ENCODE measurements around the gene WIZ. TPM values are rescaled to one million over a fixed set of nuclear protein-coding genes. Genes with fewer than 3 reads are reported as not detected.
A peak's percentile ranks its signal among the peaks of the same experiment; 100 is the strongest.

Gene WIZ
- total RNA-seq, 1 donor from 2014 or later = 31.8 TPM

DNA sequence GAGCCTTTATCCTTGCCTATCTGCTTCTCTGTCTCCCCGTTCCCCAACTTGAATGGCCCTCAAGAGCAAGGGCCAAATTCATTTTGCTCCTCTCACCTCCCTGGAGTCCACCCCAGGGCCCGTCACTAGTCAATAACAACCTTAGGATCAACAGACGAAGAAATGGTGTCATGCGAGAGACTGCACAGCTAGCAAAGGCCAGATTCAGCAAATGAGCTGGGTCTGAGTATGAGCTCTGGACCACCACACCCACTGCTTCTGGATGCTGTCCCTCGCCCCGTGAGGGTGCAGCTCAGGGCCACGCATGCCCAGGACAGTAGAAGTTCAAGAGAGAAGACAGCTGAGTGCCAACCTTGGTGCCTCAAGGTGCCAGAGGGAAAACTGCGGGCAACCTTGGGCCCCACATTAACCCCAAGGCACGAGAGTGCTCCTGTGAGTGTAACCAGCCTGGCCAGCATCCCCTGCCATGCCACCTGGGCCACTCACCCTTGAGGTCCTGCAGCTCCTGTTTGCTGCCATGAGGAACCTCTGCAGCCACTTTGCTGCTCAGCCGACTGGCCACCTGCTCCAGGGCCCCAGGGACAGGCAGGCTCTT lies 19.1 kb downstream of the WIZ start:
- no peak for DNase-seq (ENCODE audit: low read depth)

DNA sequence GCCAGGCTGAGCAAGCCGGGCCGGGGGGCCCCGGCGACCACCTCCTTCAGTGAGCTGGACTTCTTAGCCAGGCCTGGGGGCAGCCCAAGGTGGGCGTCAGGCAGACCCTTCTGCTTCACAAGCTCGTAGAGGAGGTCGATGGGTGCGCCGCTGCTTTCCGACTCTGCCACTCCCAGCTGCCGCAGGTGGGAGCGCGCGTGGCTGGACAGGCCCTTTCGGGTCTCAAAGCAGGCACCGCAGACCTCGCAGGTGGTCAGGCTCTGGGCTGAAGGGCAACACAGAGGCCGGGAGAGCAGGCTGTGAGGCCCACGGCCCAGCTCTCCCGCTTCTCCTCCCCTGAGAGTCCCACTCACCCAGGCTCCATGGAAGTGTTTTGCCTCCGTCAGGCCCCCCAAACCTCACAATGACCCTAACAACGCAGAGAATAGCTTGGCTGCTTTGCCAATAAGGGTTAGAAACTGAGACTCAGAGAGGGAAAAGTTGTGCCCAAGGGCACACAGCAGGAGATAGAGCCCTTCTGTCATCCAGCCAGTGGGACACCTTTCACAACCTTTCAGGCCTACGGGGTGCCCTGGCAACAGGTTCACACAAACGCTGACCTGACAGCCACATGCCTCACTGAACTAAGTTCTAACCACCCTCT lies 19.8 kb downstream of the WIZ start:
- no peak for DNase-seq (ENCODE audit: low read depth)

DNA sequence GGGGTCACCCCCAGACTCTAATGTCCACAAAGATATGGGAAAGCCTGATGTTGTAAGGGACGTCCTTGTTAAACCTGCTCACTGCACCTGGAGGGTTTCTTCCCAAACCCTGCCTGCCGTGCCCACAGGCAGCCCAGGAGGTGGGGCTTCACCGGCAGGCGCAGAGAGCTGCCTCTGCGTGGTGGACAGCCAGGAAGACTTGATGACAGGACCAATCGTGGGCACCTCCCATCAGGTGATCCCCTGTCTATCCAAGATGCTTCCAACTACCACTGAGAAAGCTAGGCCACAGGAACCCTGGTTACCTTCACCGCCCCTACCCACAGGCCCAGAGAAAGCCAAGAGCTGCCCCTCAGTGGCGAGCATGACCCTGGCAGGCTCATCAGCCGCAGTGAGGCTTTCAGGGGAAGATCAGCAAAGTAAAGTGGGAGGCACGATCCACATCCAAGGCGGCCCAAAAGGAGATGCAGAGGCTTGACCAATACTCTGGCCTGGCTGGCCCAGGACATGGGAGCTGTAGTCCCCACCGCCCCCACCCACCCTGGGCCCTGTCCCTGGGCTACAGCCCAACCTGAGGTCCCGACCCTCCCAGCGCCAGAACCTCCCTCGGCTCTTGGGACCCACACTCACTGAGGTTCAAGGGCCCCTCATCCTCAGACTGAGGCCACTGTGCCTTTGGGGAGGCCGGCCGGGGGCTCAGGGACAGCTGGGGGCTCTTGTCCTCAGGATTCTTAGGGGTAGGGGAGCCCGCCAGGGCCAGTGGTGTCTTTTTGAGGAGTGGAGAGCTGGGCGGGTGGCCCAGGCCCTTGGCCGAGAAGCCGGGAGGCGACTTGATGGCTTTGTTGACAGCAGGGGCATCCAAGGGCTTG lies 20.6 kb downstream of the WIZ start:
- no peak for DNase-seq (ENCODE audit: low read depth)

DNA sequence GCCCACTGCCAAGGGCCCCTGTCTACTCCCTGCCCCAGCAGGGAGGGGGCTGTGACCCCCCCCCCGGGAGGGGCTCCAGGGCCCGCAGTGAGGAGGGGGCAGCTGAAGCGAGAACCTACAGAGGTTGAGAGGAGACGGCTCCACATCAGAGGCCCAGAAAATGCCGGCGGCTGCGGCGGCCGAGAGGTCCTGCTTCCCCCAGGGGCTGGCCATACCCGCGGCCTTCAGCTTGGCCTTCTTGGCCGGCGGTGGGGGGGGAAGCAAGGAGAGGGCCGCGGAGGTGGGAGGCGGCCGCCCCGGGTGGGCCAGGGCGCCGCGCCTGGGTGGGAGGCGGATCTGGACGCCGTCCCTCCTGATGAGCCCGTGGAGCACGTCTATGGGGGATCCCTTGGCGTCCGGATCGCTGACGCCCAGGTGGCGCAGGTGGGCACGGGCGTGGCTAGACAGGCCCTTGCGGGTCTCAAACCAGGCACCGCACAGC lies 21.7 kb downstream of the WIZ start:
- no peak for DNase-seq (ENCODE audit: low read depth)

DNA sequence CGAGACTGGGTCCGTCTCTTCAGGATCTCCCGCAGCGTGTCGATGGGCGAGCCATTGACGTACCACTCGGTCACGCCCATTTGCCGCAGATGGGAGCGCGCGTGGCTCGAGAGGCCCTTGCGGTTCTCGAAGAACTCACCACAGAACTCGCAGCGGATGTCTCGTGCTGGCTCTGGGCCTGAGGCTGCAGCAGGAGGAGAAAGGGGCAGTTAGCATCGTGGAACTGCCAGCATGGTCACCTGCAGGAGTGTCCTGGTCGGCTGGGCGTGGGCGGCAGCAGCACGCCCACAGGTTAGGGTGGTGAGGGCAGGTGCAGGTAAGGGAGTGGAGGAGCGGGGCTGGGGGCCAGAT lies 22.4 kb downstream of the WIZ start:
- no peak for DNase-seq (ENCODE audit: low read depth)

DNA sequence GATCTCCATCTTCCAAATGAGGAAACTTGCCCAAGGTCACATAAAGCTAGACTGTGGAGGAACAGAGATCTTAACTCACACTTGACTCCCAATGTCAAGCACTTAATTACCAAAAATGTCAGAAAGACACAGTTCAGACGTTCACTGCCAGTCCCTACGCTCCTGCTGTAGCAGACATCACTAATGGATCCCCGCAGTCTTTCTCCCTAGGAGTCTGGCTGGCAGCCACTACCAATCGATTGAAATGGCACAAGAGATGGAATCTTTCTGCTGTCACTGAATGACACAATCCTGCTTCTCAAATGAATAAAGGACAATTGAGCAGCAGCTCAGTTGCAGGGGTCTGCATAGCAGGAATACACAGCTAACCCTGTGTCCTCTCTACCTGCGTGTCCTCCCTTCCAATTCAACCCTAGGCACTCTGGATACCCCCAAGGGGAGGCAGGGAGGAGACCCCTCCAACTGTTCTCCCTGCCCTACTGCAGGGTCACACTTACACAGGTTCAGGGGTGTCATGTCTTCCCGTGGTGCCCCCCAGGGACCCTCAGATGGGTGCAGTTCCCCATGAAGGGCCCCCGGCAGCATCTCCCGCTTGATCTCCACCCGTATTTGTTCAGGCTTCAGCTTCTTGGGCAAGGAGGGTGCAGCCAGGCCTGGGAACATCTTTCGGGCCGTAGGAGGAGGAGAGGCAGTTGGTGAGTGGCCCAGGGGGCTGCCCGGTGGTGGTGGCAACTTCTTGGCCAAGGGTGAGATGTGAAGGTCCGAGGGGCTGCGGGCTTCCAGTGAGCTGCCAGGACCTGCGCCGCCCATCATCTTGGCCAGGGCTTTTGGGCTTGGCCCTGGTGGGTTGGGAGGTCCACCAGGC lies 23.0 kb downstream of the WIZ start:
- DNase-seq (ENCODE audit: low read depth) = no peak

DNA sequence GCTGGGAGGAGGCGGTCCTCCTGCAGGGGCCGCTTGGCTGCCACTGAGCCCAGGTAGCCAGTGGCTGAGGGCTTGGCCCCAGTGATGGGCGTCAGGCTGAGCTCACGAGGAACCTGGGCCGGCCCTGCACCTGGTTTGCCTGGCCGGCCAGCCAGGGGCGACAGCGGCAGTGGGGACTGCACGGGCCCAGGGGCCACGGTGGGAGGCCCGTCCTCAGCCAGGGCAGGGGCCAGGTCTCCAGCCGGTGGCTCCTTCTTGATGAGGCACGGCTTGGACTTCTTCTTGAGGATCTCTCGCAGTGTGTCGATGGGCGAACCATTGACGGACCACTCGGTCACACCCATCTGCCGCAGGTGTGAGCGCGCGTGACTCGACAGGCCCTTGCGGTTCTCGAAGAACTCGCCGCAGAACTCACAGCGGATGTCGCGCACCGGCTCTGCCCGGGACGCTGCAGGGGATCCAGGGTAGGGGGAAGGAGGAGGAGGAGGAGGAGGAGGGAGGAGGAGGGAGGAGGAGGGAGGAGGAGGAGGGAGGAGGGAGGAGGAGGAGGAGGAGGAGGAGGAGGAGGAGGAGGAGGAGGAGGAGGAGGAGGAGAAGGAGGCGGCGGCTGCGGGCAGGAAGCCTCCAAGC lies 24.3 kb downstream of the WIZ start:
- DNase-seq (ENCODE audit: low read depth) = no peak

DNA sequence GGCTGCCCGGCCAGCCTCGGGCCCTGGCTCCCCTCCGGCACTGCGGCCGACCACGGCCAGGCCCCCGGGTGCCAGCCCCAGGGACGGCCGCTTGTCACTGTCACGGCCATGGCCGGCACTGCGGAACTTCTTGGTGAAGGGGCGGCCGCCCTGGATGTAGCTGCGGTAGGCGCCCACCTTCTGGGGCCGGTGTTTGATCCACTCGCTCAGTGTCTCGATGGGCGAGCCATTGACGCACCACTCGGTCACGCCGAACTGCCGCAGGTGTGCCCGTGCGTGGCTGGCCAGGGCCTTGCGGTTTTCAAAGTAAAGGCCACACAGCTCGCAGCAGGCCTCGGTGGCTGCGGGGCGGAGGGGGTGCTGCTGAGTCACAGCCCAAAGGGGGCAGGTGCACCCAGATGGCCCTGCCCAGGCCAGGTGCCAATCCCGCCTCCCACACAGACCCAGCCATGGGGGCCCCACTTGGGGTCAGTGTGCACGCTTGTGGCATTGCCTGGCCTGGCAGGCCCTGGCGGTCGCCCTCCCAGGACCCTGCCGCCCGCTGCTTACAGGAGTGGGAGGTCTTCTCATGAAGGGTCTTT lies 25.0 kb downstream of the WIZ start:
- no peak for DNase-seq (ENCODE audit: low read depth)

DNA sequence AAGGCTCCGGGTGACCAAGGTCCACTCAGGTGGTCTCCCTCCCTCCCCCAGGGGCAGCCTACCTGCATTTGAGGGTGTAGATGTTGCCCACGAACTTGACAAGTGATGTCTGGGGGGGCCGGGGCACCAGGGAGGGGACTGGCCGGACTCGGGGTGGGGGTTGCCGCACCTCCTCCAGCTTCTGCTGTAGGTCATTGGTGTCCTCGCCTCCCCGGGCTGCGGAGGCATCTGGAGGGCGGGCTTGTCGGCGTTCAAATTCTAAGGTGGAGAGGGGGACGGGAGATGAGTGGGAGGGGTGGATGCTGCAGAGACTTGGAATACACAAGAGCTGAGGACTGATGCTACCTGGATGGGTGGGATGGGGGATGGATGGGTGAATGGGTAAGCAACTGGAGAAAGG lies 25.6 kb downstream of the WIZ start:
- no peak for DNase-seq (ENCODE audit: low read depth)

DNA sequence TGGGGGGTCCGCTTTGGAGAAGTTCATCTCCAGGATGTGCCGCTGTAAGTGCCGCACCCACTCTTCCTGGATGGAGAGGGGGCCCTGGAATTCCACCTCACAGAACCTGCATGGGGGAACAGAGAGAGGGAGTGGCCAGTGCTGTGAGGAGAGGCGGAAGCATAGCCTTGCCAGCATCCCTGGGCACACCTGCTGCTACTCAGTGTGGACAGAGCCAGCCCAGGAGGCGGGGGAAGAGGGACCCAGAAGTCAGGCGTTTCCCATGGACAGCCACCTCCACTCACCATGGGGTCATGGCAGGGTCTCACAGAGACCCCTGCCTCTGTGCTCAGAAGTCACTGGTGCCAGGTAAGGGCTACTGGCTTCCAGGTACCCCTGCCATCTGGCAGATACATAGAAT lies 26.6 kb downstream of the WIZ start:
- no peak for DNase-seq (ENCODE audit: low read depth)

DNA sequence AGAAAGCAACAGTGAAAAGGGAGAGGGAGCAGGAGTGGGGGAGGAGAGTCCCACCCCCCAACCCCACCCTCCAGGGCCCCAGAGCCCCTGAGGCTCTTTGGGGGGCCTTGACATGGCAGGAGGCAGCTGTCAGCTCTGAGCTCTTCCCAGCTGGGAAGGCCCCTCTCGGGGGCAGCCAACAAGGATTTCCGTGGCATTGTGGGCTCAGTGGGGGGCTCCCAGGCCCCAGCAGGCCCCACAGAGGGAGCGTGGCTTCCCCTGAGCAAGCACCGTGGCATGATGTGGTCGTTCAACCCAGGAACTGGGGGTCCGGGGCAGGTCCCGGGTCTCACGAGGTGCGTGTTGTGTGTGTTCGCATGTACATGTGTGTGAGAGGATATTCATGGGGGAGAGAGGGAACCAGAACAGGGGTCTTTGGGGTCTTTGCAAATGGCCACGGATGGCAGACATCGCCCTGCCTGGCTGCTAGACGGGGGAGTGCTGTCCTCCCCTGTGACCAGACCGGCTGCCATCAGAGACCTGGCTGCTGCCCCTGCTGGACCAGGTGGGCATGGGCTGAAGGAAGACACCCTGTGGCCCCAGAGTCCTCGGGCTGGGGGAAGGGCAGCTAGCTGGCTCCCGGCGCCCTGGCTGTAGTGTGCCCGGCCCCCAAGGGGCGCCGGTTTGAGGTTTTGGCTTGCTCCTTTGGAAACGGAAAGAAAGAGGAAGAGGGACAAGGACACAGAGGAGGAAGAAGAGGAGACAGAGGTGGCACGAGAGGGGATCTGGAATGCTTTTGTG lies 27.3 kb downstream of the WIZ start:
- no peak for DNase-seq (ENCODE audit: low read depth)

DNA sequence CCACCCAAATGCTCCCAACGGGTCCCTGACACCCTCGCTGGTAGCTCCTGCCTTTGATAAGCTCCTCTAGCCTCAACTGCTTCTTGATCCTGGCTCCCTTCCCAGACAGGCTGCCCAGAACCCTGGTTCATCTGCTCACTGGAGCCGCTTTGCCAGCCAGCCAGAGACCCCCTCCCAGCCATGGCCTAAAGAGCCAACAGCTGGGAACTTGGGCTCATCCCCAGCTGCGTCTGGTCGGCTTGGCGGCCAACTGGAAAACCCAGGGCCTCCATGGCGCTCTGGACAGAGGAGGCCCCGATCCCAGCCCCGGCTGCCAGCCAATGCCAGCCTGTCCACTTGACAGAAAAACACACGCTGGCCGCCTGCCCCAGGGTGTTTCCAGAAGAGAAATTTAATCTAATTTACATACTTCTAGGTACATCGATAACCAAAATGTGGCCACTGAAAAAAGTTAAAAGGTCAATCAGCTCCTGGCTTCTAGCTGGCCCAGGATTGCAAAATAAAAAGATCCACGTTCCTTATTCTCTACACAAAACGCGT lies 28.0 kb downstream of the WIZ start:
- DNase-seq (ENCODE audit: low read depth) = no peak

DNA sequence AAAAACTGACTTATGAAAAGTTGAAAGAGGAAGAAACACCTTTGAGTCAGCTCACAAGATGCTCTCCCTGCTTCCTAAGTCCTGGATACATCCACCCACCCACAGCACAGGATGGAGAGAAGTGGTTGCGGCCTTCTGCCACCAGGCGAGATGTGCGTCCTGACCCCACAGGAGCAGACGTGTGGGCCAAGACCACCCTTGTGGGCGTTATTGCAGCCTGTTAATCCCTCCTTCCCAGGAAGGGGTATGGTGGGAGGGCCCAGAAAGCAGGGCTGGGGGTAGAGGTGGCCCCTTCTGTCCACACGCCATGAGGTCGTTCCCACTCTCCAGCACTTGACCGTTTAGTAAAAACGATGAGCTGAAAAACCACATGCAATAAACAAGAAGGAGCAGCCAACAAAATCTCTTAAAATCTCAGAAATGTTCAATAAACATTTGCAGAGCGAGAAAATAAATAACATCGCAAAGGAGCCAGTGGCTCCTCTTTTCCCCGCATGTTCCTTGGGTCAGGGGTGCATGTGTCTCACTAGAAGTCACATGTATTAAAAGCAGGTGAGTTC lies 28.5 kb downstream of the WIZ start:
- no peak for DNase-seq (ENCODE audit: low read depth)

DNA sequence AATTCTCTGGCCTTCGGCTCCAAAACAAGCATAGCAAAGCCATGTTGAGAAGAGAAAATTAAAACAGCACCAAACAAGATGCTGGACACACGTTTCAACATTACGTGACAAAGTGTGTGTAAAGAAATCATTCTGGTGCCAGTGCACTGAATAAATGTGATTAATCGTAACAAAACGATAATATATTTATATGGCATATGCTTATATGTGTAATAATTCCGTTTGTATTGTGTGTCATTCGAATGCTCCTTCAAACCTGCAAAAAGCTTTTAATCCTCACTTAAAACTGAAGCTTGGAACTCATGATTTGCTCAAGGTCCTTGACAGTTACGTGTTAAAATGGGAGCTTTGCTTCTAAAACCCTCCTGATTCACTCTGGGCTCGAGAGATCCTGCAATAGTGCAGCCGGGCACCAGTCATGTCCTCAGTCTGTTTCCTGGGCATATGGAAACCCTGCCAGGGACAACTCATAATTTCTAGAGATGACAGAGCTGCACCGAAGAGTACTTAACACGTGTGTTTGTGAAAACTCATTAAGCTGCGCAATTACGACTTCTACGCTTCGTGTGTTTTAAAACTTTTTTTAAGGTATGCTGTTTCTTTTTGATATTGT lies 30.2 kb downstream of the WIZ start:
- no peak for DNase-seq (ENCODE audit: low read depth)

DNA sequence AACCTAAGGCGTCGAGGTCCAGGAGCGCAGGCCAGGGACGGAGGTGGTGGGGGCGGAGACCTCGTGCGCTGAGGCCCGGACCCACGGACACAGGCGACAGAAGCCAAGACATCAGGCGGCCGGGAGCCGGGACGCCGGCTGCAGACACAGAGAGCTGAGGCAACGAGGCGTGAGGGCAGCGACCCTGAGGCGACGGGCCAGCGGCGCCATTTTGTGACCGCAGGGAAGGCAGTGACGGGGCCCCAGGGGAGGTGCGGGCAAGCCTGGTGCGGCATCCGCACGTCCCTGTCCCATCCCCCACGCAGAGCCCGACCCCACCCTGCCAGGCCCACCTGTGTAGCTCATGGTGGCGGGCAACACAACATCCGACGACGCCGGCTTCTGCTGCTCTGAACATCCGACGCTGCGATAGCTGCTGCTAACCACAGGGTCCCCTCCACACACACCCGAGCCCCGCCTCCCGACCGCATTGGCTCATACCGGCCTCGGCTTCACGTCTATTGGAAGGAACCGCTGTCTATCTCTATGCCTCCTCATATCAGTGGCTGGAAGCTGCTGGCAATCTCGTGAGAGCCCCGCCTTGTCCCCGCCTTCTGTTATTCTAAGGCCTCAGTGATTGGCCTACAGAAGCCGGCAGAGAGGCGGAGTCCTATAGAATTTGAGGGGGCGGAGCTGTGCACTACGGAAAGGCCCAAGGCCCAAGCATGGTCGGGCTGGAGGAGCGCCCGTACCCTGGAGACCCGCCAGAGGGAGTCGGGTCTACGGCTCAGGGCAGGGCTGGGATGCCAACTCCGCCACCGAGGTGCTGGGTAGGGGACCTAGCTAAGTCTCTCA lies 31.0 kb downstream of the WIZ start, which contains the start of gene AKAP8L:
TSS of gene AKAP8L (minus strand) at position 410 of the 834 bp plus-strand sequence. CDS start at position 345, 65 bp downstream.
- peak; percentile 99 for DNase-seq (ENCODE audit: low read depth)

DNA sequence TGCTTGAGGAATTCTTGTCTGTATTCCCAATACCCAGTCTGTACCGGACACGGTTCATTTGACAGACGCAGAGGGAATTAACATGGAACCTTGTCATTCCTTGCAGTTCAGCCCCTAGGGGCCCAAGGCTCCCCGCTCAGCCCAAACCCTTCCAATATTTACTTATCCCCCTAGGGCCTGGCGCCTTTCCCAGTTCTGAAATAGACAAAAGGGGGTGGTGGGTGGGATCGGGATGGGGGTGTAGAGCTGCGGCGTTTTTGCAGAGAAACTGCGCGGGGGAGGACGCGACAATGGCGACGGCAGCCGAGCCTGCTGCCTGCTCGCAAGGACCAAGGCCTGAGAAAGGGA lies 31.6 kb downstream of the WIZ start:
- peak; percentile 49 for DNase-seq (ENCODE audit: low read depth)

DNA sequence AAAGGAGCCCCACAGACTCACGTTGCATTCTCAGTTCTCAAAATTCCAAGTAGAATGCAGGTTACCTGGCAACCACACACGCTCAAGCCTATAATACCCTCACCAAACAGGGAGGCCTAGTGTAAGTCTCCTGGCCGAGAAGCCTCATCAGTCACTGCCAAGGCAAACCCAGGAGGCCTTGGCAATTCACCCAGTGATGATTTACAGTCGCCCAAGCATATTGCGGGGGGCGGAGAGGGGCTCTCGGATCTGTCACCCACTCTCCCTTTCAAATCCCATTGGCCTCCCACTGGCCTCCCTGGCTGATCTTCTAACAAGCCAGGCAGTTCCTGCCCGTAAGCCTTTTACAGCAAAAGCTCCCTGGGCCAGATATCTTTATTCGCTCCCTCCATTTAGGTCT lies 32.1 kb downstream of the WIZ start:
- peak; percentile 27 for DNase-seq (ENCODE audit: low read depth)

DNA sequence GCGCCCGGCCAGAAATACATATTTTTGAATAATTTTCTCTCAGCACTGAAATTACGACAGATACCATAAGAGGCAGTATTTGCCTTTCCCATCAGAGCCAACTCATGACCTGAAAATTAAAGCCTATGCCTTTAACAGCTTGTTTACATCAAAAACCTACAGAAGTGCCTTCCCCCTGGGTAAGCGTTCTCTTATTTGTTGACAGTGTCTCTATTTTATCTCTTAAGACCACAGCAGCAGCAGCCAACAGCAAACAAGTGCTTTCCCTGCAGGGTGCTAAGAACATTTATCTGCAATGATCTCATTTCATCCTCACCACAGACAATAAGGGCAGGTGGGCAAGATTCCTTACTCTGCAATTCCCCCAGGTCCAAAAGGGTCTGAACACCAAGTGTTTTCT lies 36.9 kb downstream of the WIZ start:
- no peak for DNase-seq (ENCODE audit: low read depth)
